ENCODE measurements around the gene KLHDC8A.

Gene KLHDC8A

DNA sequence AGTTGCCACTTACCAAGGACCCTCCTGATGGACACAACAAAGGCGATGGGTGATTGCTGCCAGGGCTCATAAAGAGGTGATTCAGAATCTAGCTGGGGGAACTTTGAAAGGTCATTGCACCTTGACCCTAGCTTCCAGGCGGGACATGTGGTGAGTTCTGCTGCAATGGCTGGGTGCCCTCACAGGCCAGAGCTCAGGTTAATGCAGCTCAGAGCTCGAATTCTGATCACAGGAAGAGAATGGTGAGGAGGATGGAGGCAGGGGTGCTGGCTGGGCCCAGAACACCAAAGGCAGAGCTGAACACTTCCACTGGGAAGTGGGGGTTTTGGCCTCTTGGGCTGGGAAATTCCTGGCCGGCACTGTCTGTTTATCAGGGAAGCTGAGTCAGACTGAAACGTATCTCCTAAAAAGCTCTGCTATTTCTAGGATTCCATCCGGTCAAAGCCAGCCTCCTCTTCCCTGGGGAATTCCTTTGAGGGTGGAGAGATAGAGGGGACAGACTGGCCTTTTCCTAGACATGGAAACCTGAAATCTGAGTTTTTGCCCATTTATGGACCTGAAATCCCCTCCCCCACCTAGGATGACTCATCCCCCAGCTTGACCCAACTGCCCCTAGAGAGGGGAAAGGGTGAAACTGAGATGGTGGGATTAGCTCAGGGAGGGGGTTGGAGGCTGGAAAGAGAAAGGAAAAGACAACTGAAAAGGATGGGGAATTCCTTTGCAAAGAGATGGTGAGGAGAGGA, 62.4 kb downstream of the KLHDC8A start:
- no peak for DNase-seq

GRCh38 chr1:205293350-205294074, 63.2 kb downstream of the KLHDC8A start:
- DNase-seq = no peak

GRCh38 chr1:205291596-205291995, 65.1 kb downstream of the KLHDC8A start:
- no peak for DNase-seq

GRCh38 chr1:205287767-205288559, 68.8 kb downstream of the KLHDC8A start:
- DNase-seq = no peak

DNA sequence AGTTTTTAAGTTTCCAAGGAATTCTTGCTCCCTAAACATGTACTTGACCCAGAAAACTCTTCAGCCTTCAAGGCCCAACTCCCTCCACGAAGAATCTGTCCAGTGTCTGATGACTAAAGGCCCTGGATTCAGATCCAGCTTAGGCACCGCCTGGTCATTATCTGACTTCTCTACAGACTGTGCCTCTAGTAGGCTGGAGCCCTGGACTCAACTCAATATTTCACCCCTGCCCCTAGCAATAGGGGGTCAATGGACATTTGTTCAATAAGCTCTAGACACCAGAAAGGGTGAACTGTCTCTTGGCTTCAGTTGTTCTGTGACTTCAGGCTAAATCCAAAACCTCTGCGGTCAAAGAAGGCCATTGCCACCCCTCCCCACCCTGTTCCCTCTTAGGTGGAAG, 69.6 kb downstream of the KLHDC8A start:
- no peak for DNase-seq

DNA sequence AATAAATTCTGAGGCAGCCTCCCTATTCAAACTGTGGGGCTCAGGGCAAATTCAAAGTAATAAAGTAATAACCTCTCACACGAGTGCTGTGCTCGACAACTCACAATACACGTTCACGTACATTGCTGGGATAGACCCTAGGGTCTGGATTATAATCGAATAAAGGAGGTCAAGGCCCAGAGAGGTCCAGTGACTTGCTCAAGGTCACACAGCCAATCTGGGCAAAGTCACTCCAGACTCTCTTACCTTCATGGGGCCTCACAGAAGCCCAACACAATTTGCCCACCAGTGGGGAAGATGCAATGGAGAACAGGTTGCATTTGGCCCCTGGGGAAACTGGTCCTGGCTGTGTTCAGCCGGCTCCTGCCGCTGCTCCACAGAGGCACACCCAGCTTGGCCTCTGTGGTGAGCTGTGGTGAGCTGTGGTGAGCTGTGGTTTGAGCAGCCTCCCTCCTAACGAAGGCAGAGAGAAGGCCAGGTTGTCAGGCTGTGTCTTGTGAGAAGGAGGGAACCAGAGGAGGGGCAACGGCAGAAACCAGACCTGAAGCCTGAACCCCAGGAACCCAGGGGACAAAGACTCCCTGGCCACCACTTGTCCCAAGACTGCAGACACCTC, 70.3 kb downstream of the KLHDC8A start:
- no peak for DNase-seq

Measured in NCI-H510A (cell line).